SK-N-MC (cell line): ENCODE data around the gene TRIM27.

ENCODE experiments used
- EZH2 ChIP-seq: fragments of 200-600 bp; sonication (generic); IDR thresholded peaks from one replicate; pipeline ENCODE4 v1.6.1; 2017; ENCODE audit warnings: antibody characterized with exemption
- FOXP2 ChIP-seq: optimal IDR thresholded peaks from 2 replicates; pipeline ENCODE3; 2011; ENCODE audit warnings: mild to moderate bottlenecking, moderate library complexity; ENCODE audit not compliant: insufficient read depth; ENCODE audit errors: extremely low read length, control extremely low read depth
- POLR2AphosphoS5 ChIP-seq: IDR thresholded peaks from 2 replicates; pipeline ENCODE4 v1.6.1; 2012; ENCODE audit warnings: mild to moderate bottlenecking, low read depth, low read length, borderline replicate concordance

GRCh38 chr6:28892525-28892924, 31.3 kb downstream of the TRIM27 start:
- TF ChIP-seq POLR2AphosphoS5 (no peak), EZH2 (no peak), FOXP2 (no peak)
